ENCODE measurements around the gene GJA5.

DNA sequence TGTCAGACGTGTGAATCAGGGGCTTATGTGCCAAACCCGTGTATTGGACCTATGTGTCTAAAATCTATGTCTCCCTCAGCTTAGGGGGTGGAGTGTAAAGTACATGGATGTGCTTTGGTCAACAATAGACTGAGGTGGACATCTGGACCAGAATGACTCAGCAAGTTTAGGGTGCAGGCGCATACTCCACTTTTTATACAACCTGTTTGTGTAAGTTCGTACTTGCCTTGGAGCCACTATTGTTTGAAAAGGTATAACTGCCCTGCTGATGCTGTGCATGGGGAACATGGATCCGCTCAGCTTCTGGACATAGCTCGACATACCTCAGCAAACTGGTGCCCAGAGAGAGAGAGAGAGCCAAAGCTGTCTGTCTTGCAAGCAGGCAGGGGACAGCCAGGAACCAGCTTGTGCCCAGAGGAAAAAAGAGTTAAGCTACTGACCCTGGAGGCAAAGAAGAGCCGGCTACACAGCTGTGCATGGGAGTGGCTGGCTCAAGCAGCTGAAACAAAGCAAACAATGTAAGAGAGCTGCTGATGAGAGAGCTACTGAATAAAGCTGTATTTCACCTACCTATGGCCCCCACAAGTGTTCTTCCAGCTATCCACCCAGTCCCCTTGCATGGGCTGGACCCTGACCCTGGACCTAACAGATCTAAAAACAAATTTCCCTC lies 41.2 kb downstream of the GJA5 start:
- TF ChIP-seq, protein P1, sequence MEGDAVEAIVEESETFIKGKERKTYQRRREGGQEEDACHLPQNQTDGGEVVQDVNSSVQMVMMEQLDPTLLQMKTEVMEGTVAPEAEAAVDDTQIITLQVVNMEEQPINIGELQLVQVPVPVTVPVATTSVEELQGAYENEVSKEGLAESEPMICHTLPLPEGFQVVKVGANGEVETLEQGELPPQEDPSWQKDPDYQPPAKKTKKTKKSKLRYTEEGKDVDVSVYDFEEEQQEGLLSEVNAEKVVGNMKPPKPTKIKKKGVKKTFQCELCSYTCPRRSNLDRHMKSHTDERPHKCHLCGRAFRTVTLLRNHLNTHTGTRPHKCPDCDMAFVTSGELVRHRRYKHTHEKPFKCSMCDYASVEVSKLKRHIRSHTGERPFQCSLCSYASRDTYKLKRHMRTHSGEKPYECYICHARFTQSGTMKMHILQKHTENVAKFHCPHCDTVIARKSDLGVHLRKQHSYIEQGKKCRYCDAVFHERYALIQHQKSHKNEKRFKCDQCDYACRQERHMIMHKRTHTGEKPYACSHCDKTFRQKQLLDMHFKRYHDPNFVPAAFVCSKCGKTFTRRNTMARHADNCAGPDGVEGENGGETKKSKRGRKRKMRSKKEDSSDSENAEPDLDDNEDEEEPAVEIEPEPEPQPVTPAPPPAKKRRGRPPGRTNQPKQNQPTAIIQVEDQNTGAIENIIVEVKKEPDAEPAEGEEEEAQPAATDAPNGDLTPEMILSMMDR (IDR thresholded peaks at IDR 0.05) = no peak
- no peak for TF ChIP-seq POLR2A (IDR thresholded peaks at IDR 0.05)
- no peak for TF ChIP-seq EP300 (IDR thresholded peaks at IDR 0.05)
